GM19455 (cell line): ENCODE results near the gene ITPA.
A peak's percentile ranks its signal among the peaks of the same experiment; 100 is the strongest.

Source experiments
- ATAC-seq: cut with Tn5 transposase; IDR thresholded peaks from one replicate; pipeline ENCODE4 v1.9.1; 2021; ENCODE audit not compliant: unreplicated experiment

ITPA gene

DNA sequence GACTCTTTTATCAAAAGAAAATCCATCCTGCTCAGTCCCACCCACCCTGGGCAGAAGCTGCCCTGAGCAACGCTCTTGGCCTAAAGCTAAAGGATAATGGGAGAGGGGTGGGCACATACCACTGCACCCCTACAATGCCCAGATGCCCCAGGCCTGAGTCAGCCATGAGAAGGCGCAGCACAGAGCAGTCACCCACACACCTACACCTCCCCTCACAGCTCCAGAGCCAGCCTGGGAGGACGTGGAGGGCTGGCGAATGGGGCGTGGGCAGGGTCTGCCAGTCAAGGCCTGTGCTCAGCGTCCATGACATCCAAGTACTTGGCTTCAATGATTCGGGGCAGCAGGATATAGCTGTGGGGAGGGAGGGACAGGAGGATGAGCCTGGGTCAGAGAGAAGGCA, 18.2 kb downstream of the ITPA start:
- no peak for ATAC-seq

DNA sequence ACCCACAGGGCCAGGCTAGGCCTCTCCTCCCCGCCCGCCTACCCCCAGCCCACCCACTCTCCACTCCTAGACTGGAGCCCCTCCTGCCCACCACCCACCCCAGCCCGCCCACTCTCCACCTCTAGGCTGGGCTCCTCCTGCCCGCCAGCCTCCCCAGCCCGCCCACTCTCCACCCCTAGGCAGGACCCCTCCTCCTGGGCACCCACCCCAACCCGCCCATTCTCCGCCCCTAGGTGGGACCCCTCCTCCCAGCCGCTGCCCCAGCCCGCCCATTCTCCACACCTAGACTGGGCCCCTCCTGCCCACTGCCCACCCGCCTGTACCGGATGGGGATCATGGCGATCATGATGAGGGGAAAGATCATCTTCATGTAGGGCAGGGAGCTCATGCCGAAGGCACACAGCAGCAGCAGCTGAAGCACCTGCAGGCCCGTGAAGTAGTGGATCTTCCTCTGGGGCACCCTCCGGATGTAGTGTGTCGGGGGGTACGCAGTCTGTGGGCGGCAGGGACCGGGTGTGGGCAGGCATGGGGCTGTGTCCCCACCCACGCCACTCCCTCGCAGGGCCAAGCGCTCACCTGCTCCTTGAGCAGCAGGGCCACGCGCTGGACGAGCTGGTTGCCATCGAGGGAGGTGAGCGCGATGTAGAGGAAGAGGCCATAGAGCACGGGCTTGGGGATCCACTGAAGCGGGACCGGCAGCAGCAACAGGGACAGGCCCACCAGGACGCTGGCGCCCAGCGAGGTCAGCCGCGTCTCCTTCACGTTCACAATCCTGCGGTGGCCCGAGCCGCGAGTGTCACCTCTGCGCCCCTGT, 18.8 kb downstream of the ITPA start:
- no peak for ATAC-seq

DNA sequence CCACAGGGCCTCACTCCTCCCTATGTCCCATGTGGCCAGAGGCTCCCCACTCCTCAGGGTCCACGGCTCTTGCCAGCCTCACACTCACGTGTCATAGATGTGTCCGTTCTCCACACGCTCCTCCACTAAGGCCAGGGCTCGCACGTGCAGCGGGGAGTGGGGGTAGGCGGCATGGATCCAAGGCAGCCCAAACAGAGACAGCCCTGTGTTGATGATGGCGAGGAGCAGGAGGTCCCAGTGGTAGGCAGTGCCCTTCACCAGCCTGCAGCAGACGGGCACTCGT, 19.4 kb downstream of the ITPA start:
- no peak for ATAC-seq

DNA sequence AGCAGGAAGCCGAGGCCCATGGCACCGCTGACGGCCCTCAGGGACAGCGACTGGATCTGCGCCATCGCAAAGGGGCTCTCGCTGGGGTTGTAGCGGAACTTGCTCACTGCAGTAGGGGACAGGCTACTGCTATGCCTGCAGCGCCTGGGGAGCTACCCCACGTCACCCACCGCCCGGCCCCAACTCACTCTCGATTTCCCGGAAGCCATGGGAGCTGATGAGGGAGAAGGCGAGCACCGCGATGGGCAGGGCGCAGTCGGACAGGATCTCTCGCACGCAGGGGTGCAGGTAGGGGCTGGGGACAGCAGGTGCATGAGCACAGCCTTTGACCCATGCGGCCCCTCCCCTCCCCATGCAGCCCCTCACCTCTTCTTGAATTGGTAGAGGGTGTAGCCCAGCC, 19.9 kb downstream of the ITPA start:
- no peak for ATAC-seq

DNA sequence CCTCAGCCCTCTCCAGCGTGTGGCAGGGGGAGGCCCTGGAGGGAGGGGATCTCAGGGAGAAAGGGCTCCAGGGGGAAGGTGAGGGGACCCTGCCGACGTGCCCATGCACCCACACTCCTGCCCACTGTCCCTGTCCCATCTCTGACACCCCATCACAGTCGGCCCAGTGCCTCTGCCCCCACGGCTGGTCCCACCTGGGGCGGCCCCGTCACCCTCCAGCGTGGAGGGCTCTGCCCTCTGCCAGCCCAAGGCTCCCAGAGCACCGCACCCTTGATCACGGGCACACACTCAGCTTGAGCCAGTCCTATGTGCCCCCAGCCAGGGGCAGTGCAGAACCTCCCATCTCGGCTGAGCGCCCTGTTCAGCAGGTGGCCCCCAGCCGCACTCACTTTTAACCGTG, 20.5 kb downstream of the ITPA start:
- ATAC-seq, result no peak

DNA sequence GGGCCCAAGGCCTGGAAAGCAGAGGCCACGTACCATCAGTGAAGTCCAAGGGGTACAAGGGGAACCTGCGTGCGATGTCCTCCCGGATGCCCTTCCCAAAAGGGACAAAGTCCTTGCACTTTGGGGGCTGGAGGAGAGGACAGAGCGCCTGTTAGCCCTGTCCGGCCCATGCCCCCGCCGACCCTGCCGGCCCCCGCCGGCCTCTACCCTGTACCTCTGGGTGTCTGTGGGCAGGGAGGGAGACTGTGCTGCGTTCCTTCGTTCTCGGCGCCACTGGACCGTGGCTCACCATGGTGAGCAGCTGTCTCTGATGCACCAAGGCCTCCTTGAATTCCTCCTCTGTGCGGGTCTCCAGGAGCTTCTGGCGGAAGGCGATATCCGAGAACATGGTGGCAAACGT, 21.8 kb downstream of the ITPA start:
- no peak for ATAC-seq

DNA sequence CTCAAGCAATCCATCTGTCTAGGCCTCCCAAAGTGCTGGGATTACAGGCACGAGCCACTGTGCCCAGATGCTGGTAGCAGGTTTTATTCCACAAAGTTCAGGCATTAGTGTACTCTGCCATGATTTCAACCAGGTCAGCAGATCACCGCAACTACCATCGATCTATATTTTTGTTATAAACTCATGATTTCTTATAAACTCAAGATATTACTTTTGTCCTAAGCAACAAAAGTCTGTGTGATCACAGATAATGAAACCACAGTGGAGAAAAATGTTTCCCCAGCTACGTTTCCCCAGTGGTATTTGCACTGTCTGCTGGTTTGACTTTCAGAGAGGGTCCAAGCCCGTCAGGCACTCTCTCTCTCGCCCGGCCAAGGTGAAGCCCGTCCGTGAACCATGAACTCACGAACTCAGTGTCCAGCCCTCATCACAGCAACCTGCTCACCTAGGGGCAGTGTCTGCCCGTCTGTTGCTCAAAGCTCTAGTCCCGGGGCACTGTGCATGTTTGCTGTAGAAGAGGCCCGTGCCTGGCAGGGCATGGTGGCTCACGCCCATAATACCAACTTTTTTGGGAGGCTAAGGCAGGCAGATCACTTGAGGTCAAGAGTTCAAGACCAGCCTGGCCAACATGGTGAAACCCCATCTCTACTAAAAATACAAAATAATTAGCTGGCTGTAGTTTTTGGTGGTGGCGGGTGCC, 22.7 kb downstream of the ITPA start:
- no peak for ATAC-seq

DNA sequence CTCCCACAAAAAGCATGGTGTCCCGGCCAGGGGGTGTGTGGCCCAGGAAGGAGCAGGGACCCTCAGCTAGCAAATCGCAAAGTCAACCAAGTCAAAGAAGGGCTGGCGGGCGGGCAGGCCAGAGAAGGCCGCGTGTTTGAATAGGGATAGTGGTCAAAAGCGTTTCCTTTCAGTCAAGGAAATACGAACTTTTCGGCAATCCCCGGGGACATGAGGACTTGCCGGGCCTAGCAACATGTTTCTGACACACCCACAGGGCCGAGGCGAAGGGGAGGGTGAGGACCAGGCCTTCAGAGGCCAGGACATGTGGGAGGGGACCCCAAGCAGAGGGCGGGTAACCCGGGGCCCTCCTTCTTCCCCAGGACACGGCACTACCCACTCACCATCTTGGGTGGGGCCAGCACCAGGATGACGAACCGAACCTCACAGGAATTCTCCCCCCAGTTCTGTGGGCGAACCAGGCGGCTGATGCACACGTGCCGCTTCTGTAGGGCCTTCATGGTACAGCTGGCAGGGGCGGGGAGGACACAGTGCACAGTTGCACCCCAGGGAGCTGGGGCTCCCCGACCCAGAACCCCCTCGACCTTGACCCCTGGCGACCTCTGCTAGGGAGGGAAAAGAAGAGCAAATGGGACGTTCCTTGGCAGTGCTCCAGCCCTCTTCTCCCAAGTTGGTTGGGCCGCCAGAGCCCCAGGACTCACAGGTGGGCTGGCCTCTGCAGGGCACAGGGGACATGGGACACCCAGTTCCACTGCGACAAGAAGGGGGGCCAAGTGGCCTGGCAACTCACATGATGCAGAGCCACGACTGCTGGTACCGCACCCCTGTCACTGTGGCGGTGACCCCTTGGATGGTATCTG, 24.1 kb downstream of the ITPA start:
- no peak for ATAC-seq

DNA sequence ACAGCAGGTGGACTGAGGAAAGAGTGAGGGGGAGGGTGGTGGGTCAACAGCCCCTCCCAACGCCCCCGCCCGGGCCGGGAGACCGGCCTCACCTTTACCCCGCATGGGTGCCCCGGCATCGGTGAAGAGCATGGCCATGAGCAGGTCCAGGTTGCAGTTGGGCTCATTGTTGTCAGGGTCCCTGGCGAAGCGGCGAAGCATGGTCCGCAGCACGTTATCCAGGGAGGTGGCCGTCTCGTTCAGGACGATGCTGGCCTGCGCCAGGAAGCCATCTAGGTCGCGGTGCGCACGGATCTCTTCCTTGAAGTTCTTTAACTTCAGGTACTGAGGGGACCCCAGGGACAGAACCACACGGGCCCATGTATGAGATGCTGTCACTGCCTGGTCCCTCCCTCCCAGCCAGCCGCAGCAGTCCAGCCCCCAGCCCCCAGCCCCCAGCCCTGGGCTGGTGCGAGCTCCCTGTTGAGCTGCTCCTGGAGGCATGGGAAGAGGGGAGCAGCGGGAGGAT, 24.7 kb downstream of the ITPA start:
- no peak for ATAC-seq

DNA sequence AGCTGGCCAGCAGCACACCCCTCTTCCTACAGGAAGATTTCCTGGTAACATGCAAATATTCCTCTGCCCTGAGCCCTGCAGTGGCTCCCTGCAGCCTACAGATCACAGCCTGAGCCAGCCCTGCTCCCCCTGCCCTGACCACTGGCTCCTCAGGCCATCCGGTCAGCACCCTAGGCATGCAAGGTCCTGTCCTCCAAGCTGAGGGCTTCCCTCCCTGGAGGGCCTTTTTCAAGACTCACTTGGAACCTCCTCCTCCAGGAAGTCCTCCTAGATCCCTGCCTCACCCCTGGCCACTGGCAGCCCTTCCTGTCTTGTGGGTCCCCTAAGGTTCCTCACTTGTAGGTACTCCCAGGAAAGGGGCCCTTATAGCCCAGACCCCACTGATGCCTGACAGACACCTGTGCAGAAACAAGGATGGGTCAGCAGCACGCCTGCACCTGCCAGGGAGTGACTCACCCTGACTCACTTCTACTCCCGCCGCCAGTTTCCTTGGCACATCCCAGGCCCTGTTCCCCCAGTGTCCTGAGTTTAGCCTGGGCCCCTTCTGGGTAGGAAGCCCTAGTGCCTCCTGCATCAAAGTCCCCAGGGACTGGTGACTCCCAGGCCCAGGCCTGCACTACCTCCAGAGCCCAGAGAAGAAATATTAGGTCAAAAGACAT, 26.5 kb downstream of the ITPA start:
- no peak for ATAC-seq

DNA sequence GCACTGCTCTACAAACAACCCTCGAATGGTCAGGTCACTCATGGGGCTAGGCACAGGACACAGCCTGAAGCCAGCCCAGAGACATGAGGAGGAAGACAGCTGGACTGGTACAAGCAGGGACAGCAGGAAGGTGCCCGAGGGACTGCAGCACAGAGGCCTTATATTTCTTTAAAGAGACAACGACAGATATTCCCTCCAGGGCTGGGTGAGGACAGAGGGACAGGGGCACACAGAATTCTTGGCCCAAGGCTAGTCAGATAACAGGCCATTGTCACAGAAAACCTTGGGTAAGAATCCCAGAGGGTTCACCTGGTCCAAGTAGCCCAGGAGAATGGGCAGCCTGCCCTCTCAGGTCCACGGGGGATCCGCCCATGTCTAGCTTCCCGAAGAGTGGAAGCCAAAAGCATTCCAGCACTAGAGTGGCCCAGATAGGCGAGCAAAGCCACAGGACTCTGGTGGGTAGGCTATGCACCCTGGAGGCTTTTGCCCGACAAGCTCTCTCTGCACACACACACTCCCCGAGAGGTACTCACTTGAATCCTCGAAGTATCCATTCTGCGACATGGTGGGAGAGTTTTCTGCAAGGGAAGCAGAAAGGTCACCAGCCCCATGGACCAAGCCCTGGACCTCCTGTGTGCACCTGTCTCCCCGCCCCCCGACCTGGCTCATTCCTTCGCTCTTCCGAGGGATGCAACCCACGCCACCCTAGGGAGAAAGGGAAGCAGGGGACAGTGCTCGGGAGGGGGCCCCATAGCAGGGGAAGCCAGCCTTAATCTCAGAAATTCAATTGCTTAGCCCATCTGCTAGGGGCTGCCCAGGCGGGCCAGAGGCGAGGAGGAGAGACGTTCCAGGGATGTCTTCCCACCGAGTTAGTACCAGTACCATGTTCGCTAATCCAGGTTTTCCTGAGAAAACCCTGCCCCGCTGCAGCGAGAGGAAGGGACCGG, 28.0 kb downstream of the ITPA start:
- no peak for ATAC-seq

DNA sequence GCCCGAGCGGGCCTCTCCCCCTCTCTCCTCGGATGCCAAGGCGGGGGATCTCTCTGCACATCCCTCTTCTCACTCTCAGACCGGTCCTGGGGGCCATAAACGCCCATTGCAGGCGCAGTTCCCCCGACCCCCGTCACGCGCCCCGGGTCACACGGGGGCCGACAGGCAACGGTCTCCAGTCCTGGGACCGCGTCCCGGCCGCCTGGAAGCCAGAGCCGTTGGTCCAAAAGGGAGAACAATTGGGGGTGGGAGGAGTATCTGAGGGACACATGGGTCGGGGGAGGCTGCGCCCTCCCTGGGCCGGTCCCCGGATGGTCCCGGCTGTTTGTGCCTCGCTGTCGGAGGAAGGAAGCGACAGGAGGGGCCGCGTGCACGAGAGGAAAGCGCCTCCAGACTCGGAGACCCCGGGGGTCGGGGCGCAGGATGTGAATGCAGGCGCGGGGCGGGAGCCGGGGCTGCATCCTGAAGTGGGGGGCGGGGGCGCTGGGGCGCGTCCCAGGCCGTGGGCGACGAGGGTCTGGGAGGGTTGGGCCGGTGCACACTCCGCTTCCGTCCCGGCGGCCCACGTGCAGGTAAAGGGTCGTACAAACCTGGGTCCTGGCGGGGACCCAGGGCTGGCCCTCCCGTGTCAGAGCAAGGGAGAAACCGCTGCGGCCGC, 28.8 kb downstream of the ITPA start:
- peak; percentile 22 for ATAC-seq

DNA sequence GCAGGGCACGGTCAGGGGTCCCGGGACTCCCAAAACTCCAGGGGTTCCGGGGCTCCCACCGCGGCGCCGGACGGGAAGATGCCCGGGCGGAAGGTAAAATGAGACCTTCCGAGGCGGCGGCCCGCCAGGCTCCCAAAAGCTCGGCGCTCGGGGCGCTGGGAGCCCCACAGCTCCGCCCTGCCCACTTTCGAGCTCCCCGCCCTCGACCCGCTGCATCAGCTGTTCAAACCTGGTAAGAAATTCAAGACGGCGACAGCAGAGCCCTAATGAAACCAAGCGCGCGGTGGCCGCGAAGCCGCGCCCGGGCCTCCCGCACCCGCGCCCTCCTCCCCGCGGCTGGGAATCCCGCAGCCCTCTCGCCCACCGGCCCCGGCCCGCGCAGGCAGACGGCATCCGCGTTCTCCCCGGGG, 29.3 kb downstream of the ITPA start:
- ATAC-seq, result peak; percentile 47

DNA sequence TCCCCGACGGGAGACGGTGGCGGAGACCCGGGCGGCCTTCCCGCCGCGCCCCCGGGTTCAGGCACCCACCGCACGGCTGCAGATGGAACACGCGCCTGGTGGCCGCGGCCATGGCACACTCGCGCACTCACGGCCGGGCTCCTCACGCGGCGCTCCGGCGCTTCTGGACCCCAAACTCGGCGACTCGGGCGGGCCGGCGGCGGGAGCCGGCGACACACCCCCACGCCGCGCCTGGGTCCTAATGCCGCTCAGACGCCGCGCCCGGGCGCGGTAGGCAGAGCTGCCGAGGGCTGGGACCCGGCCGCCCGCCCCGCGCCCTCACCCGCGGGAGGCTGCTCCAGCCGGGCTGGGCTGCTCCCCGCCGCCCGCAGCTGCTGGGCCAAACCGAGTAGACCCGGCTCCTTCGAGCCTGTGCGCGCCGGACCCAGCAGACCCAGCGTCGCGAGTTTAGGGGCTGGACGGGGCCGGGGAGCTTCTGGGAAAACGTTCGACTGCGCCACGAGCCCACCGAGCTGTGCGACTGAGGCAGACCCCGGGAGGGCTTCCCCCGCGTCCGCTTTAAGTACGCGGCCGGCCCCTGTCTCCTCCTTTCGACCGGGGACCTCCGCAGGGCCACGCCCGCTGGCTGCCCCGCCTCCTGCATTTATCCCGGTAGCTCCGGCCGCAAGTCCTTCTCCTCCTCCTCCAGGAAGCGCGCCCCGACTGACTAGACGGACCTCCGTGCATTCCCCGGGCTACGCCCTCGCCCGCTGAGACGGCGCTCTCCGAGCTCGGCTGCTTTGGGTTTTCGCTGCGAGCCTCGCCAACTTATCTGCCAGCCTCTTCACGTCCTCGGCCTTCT, 29.9 kb downstream of the ITPA start, which contains the start of gene SLC4A11:
Gene SLC4A11 (minus strand): TSS at position 165 of the 841 bp plus-strand sequence. CDS start 53 bp downstream, at position 112.
- peak; percentile 62 for ATAC-seq

DNA sequence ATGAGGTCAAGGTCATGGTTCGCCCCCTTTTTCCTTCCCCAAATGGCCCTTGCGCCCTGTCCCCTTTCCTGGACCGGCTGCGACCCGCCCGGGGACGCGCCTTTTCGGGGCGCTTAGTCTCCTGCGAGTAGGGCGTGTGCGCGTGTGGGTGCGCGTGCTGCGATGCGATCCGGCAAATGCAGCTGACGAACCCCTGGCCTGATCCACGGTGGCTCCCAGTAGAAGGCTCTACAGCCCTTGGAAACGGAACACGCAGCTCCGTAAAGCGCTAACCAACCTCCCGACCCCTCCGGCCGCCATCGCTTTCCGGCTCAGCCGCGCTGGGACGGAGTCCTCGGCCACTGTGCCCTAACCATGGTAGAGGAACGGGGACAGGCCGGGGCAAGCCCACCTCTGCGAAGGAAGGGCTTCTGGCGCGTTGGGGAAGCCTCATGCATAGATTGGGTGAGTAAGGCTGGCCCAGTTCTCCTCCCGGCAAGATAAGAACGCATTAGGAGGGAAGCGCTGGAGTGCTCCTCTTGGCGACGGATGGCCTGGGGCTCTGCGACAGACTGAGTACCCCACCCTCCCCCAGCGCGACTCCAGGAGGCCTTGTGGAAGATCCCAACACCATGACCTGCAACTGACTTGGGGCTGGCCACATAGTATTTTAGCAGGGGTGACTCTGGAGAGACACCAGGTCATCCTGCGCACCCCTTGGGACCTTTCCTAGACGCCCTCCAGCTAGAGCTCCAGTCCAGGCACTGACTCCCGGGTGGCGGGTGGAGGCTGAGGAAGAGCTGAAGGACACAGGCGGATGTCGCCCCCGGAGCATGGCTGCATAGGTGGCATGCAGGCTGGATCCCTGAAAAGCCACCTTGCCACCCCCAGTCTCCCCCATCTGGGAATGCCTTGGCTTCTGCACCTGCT, 30.8 kb downstream of the ITPA start:
- no peak for ATAC-seq

DNA sequence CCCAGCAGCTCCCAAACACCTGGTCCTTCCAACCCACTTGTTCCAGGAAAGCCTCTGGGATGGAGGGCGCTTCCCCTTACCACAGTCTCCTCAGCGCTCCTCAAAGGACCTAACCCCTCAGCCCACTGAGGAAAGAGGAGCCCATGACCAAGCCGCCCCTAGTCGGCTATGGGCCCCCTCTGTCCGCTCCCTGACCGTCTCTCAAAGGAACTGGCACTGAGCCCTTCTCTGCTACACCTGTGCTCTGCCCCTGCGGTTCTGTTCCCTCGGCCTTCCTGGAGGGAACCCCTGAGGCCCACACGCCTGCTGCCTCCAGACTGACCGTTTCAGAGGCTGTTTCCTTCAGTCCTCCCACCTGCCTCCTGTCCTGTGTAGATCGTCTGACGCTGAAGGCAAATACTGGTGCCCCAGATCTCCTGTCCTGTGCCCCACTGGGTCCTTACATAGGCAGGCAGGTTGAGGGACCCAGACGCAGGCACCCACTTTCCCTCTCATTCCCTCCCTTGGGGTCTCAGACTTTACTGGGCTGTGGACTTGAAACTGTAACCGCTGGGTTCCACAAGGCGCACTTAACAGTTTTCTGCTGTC, 31.6 kb downstream of the ITPA start:
- no peak for ATAC-seq

DNA sequence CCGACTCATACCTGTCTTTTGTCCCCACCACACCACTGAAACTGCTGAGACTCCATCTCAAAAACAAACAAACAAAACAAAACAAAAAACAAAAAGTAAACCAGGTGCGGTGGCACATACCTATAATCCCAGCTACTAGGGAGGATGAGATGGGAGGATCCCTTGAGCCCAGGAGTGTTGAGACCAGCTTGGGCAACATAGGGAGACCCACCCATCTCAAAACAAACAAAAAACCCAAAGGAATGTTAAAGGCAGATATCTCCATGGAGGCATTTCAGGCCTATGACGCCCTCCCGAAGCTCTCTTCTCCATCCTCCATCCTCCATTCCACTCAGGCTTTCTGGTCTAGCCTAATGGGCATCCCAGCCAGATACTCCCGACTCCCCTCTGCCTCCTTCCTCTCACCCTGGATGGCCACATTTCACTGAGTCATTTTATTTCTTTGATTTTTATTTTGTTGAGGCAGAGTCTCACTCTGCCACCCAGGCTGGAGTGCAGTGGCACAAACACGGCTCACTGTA, 32.9 kb downstream of the ITPA start:
- no peak for ATAC-seq
